Measurements from ENCODE around the gene RAB36.

DNA sequence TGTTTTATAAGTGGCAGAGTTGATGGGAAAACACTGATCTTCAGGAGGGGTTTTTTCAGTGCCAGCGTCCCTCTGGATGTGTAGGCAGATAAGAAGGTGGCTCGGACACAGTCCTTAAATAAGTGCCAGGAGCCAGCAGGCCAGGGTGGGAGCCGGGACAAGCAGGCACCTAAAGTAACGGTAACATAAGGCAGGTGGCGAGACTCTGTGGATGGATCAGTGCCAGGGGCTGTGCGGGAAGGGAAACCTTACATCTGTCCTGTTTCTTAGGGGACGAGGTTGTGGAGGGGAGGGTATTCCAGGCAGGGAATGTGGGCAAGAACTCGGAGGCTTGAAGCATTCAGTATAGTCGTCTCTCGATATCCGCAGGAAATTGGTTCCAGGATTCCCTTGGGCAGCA is 50.9 kb downstream of the RAB36 start:
- TF ChIP-seq, protein P1, sequence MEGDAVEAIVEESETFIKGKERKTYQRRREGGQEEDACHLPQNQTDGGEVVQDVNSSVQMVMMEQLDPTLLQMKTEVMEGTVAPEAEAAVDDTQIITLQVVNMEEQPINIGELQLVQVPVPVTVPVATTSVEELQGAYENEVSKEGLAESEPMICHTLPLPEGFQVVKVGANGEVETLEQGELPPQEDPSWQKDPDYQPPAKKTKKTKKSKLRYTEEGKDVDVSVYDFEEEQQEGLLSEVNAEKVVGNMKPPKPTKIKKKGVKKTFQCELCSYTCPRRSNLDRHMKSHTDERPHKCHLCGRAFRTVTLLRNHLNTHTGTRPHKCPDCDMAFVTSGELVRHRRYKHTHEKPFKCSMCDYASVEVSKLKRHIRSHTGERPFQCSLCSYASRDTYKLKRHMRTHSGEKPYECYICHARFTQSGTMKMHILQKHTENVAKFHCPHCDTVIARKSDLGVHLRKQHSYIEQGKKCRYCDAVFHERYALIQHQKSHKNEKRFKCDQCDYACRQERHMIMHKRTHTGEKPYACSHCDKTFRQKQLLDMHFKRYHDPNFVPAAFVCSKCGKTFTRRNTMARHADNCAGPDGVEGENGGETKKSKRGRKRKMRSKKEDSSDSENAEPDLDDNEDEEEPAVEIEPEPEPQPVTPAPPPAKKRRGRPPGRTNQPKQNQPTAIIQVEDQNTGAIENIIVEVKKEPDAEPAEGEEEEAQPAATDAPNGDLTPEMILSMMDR (IDR thresholded peaks at IDR 0.05 in 4 of 5, conservative IDR thresholded peaks at IDR 0.05 in 1 of 5): no peak
- TF ChIP-seq POLR2A (IDR thresholded peaks at IDR 0.05): no peak

Measured in gastrocnemius medialis (tissue), 4 donors.